GM20431 (cell line): Measurements from ENCODE around the gene TRIM59.

Experiments
- in situ Hi-C: fragments of 300-500 bp; cut with MseI, MboI; formaldehyde crosslinking; loops from one replicate; pipeline ENCODE4 v1.15.0; 2020; ENCODE audit warnings: low sequenced_read_pairs; ENCODE audit not compliant: unreplicated experiment

Gene TRIM59

DNA sequence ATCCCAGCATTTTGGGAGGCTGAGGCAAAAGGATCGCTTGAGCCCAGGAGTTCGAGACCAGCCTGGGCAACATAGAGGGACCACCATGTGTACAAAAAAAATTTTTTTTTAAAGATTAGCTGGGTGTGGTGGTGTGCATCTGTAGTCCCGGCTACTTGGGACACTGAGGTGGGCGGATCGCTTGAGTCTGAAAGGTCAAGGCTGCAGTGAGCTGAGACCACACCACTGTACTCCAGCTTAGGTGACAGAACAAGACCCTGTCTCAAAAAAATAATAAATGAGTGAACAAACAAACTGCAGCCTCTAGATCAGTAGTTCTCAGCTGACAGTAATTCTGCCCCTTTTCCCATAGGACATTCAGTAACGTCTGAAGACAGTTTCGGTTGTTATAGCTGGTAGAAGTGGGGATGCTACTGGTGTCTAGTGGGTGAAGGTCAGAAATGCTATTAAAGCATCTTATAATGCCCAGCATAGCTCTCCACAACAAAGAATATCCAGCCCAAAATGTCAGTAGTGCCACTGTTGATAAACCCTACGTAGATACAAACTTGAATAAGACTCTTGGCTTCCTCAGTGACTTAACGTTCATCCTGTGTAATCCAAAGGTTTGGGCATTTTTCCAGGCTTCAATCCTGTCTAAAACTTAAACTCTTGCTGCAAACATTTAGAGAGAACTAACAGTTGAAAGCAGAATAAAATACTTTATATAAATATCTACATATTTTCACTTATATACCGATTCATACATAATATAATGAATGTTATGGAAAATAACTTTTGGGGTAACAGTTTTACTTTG, 39.6 kb downstream of the TRIM59 start:
- in situ Hi-C loops, result loop anchor here (25.0 kb wide), 1 partner anchor 523 kb away; no protein-coding TSS in a partner anchor

DNA sequence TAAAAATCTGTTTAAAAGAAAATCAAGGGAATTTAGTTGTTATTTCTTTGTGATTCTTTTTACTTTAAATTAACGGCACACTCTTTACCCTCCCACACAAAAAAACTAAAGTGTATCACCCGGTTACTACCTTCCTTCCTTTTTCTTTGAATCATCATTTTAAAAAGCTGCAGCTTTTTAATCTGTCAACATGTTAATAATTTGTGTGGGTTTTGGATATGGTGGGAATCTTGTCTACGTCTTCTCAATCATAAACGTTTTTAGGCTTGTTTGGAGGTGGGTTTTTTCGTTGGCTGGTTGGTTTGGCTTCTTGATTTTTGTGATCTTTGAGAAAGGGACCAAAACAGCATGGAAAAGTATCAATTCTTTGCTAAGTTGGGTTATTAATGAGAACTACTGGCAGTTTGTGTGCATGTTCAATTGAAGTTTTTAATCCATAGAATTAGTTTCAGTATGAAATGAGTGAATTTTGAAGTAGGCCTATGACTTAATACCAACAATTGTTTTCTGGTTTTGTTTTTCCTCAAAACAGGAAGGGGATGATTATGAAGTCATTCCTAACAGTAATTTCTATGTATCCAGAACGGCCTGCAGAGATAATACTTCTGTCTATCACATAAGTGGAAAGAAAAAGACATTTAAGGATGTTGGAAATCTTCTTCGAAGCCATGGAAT, 45.7 kb downstream of the TRIM59 start:
- in situ Hi-C loops, result loop anchor here (25.0 kb wide), 1 partner anchor 517 kb away; no protein-coding TSS in a partner anchor

GRCh38 chr3:160403028-160403545, 46.5 kb downstream of the TRIM59 start:
- in situ Hi-C loops, result loop anchor here (25.0 kb wide), 1 partner anchor 516 kb away; no protein-coding TSS in a partner anchor

GRCh38 chr3:160402221-160403027, 47.2 kb downstream of the TRIM59 start:
- in situ Hi-C loops, result loop anchor here (25.0 kb wide), 1 partner anchor 515 kb away; no protein-coding TSS in a partner anchor

DNA sequence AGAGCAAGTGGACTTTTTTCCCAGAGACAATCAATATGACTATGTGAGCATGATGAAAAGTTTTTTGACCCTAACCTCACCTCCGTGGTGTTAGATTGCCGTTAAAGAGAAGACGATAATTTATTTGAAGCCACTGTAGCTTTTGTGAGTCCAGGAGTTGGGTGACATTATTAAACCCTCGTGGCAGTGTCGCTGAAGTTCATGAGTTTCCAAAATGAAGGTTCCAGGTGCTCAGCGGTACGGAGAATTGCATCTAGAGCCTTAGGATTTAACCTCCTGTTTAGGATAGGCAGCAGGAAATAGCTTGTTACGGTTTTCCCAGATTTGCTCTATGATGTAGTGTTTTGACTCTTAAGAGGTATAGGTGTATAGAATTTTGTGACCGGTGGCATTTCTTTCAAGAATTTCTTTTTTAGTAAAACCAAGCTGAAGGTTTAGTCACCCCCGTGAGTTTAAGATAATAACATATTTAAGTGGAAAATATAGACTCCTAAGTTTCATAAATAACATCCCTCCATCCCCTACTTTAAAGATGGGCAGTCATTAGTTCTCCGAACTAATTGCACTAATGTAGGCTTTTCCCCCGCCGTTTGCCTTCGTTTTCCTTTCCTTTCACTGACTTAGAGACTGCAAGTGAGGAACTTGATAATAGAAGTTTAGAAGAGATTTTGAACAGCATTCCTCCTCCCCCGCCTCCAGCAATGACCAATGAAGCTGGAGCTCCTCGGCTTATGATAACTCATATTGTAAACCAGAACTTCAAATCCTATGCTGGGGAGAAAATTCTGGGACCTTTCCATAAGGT, 48.1 kb downstream of the TRIM59 start:
- in situ Hi-C loops, result loop anchor here (25.0 kb wide), 1 partner anchor 514 kb away; no protein-coding TSS in a partner anchor

DNA sequence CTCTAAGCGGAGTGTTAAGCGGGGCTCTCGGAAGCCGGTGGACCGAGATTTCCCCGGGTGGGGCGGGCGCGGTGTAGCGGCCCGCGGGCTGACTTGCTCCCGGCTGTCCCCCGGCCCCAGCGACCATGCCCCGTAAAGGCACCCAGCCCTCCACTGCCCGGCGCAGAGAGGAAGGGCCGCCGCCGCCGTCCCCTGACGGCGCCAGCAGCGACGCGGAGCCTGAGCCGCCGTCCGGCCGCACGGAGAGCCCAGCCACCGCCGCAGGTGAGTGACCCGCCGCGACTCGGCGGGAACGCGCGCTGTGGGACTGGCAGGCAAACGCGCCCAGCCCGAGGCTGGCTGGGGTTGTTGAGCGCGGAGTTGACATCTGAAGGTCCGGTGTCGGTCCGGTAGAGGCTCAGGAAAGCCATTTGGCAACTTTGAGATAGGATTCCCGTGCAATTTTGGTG, 48.9 kb downstream of the TRIM59 start:
- in situ Hi-C loops, result loop anchor here (25.0 kb wide), 1 partner anchor 513 kb away; no protein-coding TSS in a partner anchor

- in situ Hi-C loops, result loop anchor here (25.0 kb wide), 1 partner anchor 513 kb away; no protein-coding TSS in a partner anchor
These were observed 49.4 kb downstream of the TRIM59 start for GRCh38 chr3:160400030-160400701.

GRCh38 chr3:160399125-160400029, 50.2 kb downstream of the TRIM59 start, which contains the start of the genes IFT80 and SMC4:
Gene IFT80, minus strand, starts transcription at chr3:160399225. Its CDS starts 14,625 bp downstream, at chr3:160384600.
Gene SMC4, plus strand, starts transcription at chr3:160399650. Its CDS starts 1,177 bp downstream, at chr3:160400827.
- in situ Hi-C loops, result loop anchor here (25.0 kb wide), 1 partner anchor 512 kb away; no protein-coding TSS in a partner anchor

- in situ Hi-C loops, result no loop called here
These were observed 50.8 kb downstream of the TRIM59 start for GRCh38 chr3:160398820-160399124.

DNA sequence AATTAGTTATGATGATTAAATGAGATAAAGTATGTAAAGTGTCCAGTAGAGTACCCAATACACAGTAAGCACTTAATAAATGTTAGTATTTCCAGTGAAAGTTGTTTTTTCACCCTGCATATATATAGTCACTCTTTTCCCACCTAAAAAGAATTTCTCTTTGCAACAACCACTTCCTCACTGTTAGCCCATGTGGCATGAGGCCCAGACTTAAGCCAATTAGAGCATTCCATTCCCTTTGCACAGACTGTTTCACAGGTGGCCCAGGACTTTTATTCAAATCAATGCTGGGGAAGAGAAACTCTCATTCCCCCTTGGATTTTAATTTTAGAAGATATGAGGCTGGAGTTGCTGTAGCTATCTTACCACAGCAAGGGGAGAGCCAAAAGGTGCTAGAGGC, 54.3 kb downstream of the TRIM59 start:
- in situ Hi-C loops, result no loop called here

- in situ Hi-C loops, result no loop called here
These were observed 55.6 kb downstream of the TRIM59 start for GRCh38 chr3:160394009-160394392.

DNA sequence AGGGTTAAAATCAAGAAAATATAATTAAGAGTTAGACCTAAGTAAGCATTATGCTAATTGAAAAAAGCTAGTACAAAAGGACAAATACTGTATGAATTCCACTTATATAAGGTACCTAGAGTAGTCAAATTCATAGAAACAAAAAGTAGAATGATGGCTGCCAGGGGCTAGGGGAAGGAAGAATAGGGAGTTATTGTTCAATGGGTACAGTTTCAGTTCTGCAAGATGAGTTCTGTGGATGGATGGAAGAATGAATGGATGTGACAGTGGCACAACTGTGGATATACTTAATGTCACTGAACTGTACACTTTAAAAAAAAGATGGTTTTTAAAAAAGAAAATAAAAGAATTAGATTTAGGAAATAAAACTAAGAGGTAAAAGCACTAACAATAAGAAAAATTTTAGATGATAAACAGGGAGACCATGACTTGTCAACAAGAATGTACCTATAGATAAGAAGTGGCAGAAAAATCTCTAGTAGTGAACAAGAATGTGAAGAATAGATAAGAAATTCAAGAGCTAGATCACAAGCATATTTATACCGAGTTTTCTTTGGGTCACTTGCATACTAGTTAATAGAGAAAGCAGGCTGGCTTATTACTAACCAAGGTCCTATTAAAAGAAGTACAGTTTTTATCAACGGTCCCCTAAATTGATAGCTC, 56.1 kb downstream of the TRIM59 start:
- in situ Hi-C loops, result no loop called here

- in situ Hi-C loops, result no loop called here
These were observed 56.8 kb downstream of the TRIM59 start for GRCh38 chr3:160392798-160393197.

GRCh38 chr3:160390565-160391138, 58.9 kb downstream of the TRIM59 start:
- in situ Hi-C loops, result no loop called here
